ENCODE measurements around the gene ZSWIM6.

DNA sequence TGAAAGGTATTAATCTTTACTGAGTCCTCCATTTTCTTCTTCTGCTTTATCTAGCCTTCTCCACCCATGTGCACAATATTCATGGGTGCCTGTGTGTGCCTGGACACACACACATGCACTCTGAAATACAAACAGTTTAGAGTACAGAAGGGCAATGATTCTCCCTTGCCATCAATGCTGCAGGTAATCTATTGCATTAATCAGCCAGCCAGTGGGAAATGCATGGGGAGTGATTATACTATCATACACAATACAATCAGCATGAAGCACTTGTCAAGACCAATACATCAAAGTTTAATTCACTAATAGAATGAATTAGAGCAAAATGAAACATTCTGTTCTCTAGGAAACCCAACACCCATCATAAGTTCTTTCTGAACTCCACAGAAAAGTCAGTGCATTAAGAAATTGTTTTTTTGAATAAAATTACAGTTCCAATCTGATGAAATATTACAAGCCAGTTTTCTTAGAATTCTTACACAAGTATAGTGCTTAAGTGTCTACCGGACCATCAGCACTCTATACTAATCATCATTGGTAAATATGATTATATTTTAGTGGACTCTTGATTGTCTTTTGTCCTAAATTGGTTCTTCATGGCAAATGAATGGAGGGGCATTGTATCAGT, 172.2 kb downstream of the ZSWIM6 start:
- TF ChIP-seq, protein P1, sequence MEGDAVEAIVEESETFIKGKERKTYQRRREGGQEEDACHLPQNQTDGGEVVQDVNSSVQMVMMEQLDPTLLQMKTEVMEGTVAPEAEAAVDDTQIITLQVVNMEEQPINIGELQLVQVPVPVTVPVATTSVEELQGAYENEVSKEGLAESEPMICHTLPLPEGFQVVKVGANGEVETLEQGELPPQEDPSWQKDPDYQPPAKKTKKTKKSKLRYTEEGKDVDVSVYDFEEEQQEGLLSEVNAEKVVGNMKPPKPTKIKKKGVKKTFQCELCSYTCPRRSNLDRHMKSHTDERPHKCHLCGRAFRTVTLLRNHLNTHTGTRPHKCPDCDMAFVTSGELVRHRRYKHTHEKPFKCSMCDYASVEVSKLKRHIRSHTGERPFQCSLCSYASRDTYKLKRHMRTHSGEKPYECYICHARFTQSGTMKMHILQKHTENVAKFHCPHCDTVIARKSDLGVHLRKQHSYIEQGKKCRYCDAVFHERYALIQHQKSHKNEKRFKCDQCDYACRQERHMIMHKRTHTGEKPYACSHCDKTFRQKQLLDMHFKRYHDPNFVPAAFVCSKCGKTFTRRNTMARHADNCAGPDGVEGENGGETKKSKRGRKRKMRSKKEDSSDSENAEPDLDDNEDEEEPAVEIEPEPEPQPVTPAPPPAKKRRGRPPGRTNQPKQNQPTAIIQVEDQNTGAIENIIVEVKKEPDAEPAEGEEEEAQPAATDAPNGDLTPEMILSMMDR (conservative IDR thresholded peaks at IDR 0.05; ENCODE audit: low read depth, low read length), result no peak
- TF ChIP-seq CEBPB (IDR thresholded peaks at IDR 0.05; ENCODE audit: low read depth, low read length) (no peak), RFX5 (IDR thresholded peaks at IDR 0.05; ENCODE audit: low read depth, low read length) (no peak), POLR2A (IDR thresholded peaks at IDR 0.05; ENCODE audit: low read depth, low read length) (no peak), MAZ (IDR thresholded peaks at IDR 0.05; ENCODE audit: borderline replicate concordance, low read depth, low read length) (no peak), USF2 (IDR thresholded peaks at IDR 0.05; ENCODE audit: low read depth, low read length) (no peak)
- TF ChIP-seq, protein P2, sequence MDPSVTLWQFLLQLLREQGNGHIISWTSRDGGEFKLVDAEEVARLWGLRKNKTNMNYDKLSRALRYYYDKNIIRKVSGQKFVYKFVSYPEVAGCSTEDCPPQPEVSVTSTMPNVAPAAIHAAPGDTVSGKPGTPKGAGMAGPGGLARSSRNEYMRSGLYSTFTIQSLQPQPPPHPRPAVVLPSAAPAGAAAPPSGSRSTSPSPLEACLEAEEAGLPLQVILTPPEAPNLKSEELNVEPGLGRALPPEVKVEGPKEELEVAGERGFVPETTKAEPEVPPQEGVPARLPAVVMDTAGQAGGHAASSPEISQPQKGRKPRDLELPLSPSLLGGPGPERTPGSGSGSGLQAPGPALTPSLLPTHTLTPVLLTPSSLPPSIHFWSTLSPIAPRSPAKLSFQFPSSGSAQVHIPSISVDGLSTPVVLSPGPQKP (IDR thresholded peaks at IDR 0.05; ENCODE audit: borderline replicate concordance, low read depth, low read length), result no peak
